HG03097 (cell line): ENCODE measurements around the gene INMT.

Experiments
- ATAC-seq: cut with Tn5 transposase; IDR thresholded peaks from one replicate; pipeline ENCODE4 v1.9.1; 2021; ENCODE audit not compliant: unreplicated experiment, low FRiP score

INMT gene

DNA sequence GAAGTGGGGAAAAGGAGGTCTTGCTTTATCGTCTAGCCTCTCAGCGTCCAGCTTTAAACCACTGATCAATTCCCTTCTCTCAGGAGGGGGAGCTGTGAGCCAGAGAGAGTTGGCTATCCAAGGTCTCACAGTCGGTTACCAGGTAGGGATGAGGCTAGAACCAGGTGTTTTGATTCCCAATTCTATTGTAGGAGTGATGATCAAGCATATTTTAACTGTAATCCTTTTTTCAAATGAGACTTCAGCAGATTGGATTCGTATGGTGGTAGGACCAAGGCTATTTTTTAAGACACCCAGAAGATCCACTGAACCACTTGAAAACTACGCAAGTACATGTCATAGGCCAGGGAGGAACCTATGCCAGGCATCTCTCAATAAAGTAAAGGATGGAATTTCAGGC is 27.6 kb downstream of the INMT start:
- no peak for ATAC-seq

DNA sequence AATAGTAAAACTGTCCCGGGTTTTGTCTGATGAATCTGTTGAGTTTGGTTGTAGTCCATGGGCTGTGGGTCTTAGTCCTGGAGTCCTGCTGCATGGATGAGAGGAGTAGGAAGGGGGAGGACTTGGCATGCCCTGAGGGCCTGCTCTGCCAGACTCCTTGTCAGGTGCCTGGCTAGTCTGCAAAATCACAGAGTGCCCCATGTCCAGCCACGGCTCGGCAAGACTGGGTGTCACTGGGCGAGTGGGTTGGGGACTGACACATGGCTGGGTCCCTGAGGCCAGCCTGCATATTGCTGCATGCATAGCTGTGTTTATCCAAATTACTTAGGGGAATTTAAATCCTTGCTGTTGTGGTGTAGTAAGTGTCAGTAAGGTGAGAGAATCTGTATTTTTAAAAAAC is 29.0 kb downstream of the INMT start:
- no peak for ATAC-seq

GRCh38 chr7:30782690-30783089 is 30.8 kb downstream of the INMT start:
- no peak for ATAC-seq

DNA sequence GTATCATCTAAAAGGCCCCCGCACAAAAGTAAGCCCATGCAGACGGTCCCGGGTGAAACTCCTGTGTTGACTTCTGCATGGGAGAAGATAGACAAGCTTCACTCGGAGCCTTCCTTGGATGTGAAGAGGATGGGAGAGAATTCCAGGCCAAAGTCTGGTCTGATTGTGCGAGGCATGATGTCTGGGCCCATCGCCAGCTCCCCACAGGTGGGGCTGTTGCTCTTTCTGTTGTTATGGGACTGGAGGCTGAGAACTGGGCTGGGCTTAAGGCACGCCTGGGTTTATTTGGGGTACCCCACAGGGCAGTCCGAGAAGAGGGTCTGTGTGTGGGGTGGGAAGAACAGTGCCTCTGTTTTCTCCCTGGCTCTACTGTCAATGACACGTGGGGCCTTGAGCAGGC is 33.9 kb downstream of the INMT start:
- ATAC-seq: no peak

DNA sequence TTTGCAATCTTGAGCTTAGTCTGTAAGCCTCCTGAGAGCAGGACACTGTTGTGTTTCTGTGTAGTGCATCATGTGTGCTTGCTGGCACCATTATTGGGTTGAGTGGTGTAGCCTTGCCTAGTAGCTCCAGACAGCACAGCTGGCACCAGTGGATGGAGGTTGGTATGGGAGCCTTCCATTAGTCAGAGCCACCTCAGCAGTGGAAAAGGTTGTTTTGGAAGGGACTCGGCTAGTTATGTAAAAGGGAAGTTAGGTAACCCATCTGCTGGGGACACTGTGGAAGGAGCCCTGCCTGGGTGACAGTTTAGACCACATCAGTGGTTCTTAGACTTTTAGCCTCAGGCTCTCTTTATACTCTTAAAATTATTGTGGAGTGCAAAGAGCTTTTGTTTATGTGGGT is 35.6 kb downstream of the INMT start:
- no peak for ATAC-seq

DNA sequence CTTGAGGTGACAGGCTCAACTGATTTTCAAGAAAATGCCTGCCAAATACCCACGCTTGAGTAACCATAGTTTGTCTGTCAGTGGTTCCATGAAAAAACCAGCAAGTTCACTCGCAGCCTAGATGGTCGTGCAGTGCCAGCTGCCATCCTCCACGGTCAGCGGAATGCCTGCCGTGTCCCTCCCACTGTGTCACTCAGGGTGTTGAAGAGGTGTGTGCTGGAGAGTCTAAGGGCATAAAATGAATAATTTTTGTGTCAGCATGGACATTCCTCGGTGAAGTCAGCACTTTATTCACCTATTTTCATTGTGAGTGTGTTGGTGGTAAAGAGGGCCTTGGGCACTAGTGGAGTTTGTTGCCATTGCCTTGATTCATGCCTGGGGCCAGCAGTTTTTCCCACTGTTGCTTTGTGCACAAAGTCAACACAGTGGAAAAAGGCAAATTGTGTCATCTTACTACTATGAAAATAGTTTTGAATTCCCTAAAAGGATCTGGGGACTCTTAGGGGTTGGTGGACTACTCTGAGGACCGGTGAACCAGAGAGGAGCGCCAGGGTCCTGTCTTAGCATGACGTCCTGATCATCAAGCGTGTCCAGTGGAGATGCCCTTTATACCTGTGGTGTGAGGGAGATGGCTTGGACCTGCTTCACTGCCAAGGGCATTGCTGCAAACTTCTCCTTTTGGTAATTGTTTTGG is 36.9 kb downstream of the INMT start:
- ATAC-seq: no peak

DNA sequence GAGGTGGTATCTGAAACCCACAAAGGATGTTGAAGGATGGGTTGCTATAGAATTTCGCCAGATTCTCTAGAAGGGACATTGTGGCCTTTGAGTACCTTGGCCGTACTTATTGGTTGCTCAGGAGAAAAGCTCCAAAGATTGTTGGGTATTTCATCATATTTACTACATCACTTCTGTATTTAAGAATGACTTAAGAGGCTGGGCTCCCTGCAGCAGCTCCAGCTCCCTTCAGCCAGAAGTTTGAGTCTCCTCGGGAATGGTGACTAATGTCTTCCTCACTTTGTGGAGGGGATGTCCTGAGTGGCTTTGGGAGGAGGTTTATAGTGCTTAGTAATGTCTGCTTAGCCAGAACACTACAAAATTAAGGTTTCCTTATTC is 37.4 kb downstream of the INMT start:
- ATAC-seq: no peak

GRCh38 chr7:30790356-30790755 is 38.4 kb downstream of the INMT start:
- no peak for ATAC-seq

DNA sequence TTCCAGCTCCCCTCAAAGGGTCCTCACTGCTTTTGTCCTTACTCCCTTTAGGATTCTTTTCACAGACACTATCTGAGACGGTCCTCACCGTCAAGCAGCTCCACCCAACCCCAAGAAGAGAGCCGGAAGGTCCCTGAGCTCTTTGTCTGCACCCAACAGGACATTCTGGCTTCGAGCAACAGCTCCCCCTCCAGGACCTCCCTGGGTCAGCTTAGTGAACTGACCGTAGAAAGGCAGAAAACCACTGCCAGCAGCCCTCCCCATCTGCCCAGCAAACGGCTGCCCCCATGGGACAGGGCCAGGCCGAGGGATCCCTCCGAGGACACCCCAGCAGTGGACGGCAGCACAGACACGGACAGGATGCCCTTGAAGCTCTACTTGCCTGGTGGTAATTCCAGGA is 39.2 kb downstream of the INMT start:
- ATAC-seq: no peak

DNA sequence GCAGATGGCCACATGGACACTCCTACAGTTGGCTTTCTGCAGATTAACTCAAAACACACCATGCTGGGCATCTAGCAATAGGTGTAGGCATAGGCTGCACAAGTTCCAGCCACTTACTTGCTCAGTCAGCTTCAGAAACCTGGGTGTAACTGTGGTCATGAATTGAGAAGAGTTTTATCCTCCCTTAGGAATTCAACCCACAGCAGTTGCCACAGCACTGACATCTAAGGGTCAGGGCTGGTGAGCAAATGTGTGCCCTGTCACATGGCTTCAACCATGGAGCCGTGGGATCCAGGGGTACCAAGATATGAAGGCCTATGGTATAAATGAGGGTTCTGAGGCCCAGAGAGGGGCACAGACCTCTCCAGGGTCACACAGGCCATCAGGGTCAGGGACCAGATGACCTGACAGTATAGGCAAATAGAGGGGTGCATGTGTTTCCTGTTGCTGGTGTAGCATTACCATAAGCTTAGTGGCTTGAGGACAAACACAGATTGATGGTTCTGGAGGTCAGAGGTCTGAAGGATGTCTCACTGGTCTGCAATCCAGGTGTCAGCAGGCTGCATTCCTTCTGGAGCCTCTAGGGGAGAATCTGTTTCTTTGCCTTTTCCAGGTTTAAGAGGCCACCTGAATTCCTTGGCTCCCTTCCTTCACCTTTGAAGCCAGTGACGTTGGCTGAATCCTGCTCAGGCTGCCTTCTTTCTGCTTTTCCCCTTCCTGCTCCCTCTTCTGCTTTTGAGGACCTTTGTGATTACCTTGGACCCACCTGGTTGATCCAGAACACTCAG is 43.4 kb downstream of the INMT start:
- no peak for ATAC-seq

GRCh38 chr7:30796105-30796869 is 44.4 kb downstream of the INMT start:
- ATAC-seq: no peak

- no peak for ATAC-seq
Observed at GRCh38 chr7:30797176-30798040, 45.5 kb downstream of the INMT start.

GRCh38 chr7:30799206-30799975 is 47.5 kb downstream of the INMT start:
- peak; percentile 76 for ATAC-seq

DNA sequence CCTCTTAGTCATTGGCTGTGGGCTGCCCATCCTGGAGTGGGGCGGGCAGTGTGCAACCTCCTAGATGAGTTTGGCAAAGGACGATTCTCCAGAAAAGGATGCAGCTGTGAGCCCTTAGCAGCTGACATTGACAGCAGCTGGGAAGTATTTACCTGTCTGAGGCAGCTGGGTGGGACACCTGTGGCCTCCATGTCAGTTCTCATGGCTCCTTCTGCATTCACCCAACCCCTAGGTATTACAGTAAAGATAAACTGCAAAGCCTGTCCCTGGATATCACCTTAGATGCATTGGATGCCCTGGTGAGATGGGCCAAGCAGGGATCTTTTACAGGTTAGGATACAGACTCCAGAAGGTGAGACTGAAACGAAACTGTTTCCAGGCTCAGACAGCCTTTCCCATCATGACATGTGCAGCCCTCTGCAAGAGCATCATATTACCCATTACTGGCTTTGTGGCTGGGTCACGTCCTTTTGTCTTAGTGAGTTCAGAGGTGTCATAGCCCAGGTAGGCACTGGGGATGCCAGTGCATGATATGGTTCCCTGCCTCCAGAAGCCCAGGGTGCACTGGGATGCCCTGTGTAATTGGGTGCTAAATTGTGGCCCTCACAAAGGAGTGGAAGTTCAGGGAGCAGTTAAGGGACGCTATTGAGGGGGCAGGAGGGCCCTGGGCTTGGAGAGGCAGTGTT is 48.2 kb downstream of the INMT start:
- ATAC-seq: peak; percentile 1

DNA sequence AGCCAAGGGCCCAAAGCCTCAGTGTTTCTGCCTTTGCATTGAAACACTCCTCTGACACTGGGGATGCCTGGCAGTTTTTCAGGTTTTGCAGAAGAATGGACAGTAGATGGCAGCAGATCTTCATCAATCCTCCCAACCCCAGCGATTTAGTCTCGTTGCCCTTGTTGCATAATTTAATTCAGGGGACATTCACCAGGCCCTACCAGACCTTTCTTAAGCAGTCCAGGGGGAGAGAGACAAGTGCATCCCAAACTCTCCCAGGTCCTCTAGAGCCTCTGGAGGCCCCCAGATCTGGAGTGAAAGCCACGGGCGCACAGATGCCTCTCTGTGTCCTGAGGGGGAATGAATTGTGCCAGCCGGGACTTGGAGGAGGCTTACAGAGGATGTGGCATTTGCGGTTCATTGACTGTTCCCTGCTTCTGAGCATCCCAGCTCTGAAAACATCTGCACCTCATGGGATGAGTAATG is 48.9 kb downstream of the INMT start:
- ATAC-seq: peak; percentile 26

DNA sequence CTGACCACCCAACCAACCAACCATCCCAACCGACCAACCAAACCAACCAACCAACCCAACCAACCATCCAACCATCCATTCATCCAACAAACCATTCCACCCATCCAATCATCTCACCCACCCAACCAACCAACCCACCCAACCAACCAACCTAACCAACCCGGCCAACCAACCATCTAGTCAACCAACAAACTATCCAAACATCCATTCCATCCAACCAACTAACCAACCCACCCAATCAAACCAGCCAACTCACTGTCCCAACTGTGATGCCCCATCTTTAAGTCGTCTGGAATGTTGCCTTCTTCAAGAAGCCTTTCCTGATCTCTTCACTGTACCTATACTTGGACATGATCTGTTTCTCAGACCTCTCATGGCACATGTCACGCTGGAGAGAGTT is 50.9 kb downstream of the INMT start:
- ATAC-seq: no peak

DNA sequence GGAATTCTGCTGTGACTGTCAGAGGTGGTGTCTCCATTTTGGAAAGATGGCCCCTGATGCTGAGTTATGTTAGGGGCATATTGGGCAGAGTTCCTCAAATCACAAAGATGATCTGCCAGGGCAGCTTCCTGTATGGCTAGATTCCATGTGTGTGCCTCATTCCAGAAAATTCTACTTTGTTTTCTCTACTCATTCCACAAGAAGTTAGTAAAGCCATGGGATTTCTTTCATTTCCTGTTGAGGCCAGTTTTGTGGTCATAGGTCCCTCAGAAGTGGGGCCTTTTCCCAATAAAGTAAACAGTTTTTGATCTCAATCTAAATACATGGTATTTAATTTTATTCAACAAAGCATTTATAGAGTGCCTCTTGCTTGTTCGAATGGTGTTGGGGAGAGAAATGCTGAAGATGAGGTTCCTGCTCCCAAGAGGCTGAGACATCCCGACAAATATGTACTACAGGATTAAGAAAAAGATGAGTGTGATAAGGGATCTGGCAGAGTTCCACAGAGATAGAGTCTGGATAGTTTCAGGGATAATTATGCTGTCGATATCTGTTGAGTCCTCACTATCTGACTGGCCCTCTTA is 52.2 kb downstream of the INMT start:
- no peak for ATAC-seq

DNA sequence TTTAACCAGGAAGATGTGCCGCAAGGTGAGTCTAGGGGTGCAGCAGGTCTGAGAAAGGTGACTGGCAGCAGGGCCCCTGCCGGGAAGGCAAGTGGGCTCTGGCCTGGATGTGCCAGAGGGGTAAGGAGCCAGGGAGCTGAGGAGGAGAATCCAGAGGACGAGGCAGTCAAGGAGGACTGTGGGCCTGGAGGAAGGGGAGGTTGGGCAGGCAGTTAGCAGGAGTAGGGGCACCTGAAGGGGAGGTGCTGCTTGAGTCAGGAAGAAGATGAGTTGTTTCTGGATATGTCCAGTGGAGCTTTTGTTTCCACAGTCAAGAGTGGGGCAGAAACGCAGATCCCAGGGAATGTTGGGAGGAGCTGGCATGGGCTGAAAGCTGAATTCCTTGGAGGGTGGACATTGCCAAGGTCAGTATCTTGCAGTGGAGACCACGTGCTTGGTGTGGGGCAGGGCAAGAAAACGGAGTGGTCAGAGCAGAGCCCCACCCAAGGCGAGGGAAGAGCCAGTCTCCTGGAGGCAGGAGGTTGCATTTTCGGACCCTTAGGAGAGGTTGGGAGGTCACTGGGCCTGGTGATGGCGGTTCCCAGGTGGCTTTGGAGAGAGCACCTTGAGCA is 53.3 kb downstream of the INMT start:
- no peak for ATAC-seq
